ENCODE data around the gene OSCP1.

GRCh38 chr1:36469163-36469562, 18.9 kb upstream of the OSCP1 start:
- TF ChIP-seq CTCF (IDR thresholded peaks at IDR 0.05) = no peak
- no peak for TF ChIP-seq SIN3A (IDR thresholded peaks at IDR 0.05; ENCODE audit: borderline replicate concordance, insufficient read depth, low read depth, low read length)
- TF ChIP-seq POLR2AphosphoS5 (IDR thresholded peaks at IDR 0.05; ENCODE audit: low read depth, low read length) = no peak
- no peak for TF ChIP-seq REST (IDR thresholded peaks at IDR 0.05; ENCODE audit: insufficient read depth in 1 of 2, low read depth in 2 of 2, low read length in 1 of 2)
